A549 treated with DMSO at 1 μM for 4 hours (cell line): ENCODE measurements around the gene PDPK1. TPM values are rescaled to one million over a fixed set of nuclear protein-coding genes. Genes with fewer than 3 reads are reported as not detected.

Experiments
- total RNA-seq: library from RNA; stranded (reverse); fragments of 200-300 nt; extraction: Qiagen RNA extraction; gene quantifications from 5 replicates; pipeline ENCODE4 v1.2.3, GENCODE V29; 2022; ENCODE audit warnings: low read depth

PDPK1 gene
- total RNA-seq = 21.4 to 26.5 TPM (median 22.5 TPM) in 5 replicates

GRCh38 chr16:2537451-2538379, at the start of gene PDPK1:
Gene PDPK1, plus strand, starts transcription at chr16:2538021. Its CDS starts 92 bp downstream, at chr16:2538113.

GRCh38 chr16:2513405-2514332, 24.2 kb upstream of the PDPK1 start, which contains the start of gene ATP6V0C:
Gene ATP6V0C, plus strand, starts transcription at chr16:2513952. Its CDS starts 152 bp downstream, at chr16:2514104.

GRCh38 chr16:2520097-2520783, 17.6 kb upstream of the PDPK1 start, which contains the start of gene AMDHD2:
Gene AMDHD2, plus strand, starts transcription at chr16:2520371. Its CDS starts 88 bp downstream, at chr16:2520459.

GRCh38 chr16:2531371-2531695, 6.5 kb upstream of the PDPK1 start, which contains the start of gene CEMP1:
Gene CEMP1, minus strand, starts transcription at chr16:2531408. Its CDS starts 335 bp downstream, at chr16:2531073.

Other genes with a start within 250 kb of the PDPK1 start
- 15.3 to 19.5 TPM (median 17.5 TPM) in 5 replicates for gene ABCA3, start 197.3 kb upstream of the PDPK1 start, total RNA-seq
- 22.1 to 27.6 TPM (median 23.0 TPM) in 5 replicates for gene CCNF, start 108.6 kb upstream of the PDPK1 start, total RNA-seq
- 16.3 to 25.4 TPM (median 22.3 TPM) in 5 replicates for gene TEDC2, start 77.9 kb upstream of the PDPK1 start, total RNA-seq
- gene NTN3, start 66.7 kb upstream of the PDPK1 start, total RNA-seq = 0.03 TPM in 1 of 5 replicates, not detected in the others
- 6.5 to 8.8 TPM (median 8.4 TPM) in 5 replicates for gene TBC1D24, start 62.9 kb upstream of the PDPK1 start, total RNA-seq
- 133 to 281 TPM (median 229 TPM) in 5 replicates for gene ATP6V0C, start 24.1 kb upstream of the PDPK1 start, total RNA-seq
- 14.6 to 31.9 TPM (median 22.0 TPM) in 5 replicates for gene AMDHD2, start 17.6 kb upstream of the PDPK1 start, total RNA-seq
- 0.06 to 0.07 TPM in 2 of 5 replicates, not detected in the others for gene CEMP1, start 6.6 kb upstream of the PDPK1 start, total RNA-seq
- 39.5 to 47.1 TPM (median 42.9 TPM) in 5 replicates for gene KCTD5, start 144.5 kb downstream of the PDPK1 start, total RNA-seq
- 1.00 to 1.2 TPM (median 1.1 TPM) in 5 replicates for gene PRSS27, start 182.2 kb downstream of the PDPK1 start, total RNA-seq
- 310 to 452 TPM (median 397 TPM) in 5 replicates for gene SRRM2, start 214.6 kb downstream of the PDPK1 start, total RNA-seq
- gene ELOB, start 239.3 kb downstream of the PDPK1 start, total RNA-seq = 432 to 492 TPM (median 452 TPM) in 5 replicates
- gene PRSS33, start 249.5 kb downstream of the PDPK1 start, total RNA-seq = 0.12 TPM in 1 of 5 replicates, not detected in the others